ENCODE measurements around the gene DENND4A. TPM values are rescaled to one million over a fixed set of nuclear protein-coding genes. Genes with fewer than 3 reads are reported as not detected.

DENND4A gene
- total RNA-seq, 6 donors from 2014 or later, result 20.9 to 66.4 (median 30.8) TPM

DNA sequence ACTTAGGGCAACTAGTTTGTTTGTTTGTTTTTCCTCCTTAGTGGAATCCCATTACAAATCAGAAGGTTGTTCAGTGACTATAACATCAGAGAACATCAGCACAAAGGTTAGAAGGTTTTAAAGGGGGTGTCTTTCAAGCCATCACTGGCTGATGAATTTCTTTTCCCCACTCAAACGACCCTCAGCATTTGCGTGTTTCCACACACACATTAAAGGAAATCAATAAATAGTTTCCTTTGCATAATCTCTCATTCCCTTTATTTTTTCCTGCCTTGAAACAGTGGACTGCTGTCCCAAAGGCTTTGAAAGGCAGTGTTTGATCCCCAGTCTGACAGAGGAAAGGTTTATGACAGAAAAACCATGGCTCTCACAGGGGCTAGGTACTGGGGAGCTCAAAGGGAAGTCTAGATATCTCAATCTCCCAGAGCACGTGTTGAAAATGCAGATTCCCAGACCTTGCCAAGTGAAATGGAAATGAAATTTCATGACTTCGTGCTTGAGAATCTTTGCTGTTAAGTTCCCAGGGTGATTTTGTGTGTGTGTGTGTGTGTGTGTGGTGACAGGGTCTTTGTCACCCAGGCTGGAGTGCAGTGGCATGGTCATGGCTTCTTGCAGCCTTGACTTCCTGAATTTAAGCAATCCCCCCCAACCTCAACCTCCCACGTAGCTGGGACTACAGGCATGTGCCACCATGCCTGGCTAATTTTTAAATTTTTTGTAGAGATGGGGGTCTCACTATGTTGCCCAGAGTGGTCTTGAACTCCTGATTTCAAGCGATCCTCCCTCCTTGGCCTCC is 178.9 kb downstream of the DENND4A start:
- ATAC-seq (ENCODE audit: low FRiP score in 2 of 2) (no peak), DNase-seq (no peak)
- Histone ChIP-seq H3K27me3 (no peaks in the 10 kb centered on the region), H3K27ac (no peak overlapping the region), H3K4me1 (peaks cover 24 to 38% (median 25%) of the 10 kb centered on the region in 4 donors), H3K4me3 (no peak overlapping the region), H3K36me3 (no peaks in the 10 kb centered on the region), H3K9me3 (no peaks in the 10 kb centered on the region)
- TF ChIP-seq POLR2AphosphoS5 (IDR thresholded peaks at IDR 0.05) (no peak), EP300 (IDR thresholded peaks at IDR 0.05) (no peak), POLR2A (IDR thresholded peaks at IDR 0.05) (no peak)
- TF ChIP-seq, protein P1, sequence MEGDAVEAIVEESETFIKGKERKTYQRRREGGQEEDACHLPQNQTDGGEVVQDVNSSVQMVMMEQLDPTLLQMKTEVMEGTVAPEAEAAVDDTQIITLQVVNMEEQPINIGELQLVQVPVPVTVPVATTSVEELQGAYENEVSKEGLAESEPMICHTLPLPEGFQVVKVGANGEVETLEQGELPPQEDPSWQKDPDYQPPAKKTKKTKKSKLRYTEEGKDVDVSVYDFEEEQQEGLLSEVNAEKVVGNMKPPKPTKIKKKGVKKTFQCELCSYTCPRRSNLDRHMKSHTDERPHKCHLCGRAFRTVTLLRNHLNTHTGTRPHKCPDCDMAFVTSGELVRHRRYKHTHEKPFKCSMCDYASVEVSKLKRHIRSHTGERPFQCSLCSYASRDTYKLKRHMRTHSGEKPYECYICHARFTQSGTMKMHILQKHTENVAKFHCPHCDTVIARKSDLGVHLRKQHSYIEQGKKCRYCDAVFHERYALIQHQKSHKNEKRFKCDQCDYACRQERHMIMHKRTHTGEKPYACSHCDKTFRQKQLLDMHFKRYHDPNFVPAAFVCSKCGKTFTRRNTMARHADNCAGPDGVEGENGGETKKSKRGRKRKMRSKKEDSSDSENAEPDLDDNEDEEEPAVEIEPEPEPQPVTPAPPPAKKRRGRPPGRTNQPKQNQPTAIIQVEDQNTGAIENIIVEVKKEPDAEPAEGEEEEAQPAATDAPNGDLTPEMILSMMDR (IDR thresholded peaks at IDR 0.05), result no peak
- WGBS, 2 donors, result 80 to 83% methylated on average over 6 of the region's 6 CpGs

DNA sequence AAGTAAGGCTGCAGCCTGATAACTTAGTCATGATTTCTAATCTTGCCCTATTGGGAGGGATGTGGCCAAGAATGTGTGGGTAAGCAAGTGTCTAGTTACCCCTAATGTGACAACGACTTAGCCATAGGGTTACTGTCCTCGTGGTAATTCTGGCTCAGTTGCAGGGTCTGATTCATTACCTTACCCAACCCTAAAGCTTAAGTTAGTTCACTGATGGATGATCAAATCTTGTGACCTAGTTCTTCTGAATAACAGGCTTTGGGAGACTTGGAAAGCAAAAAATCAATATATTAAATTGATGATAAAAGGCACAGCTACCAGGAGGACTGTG is 179.5 kb downstream of the DENND4A start:
- no peak overlapping the region for H3K4me3 ChIP-seq
- no peaks in the 10 kb centered on the region for H3K36me3 ChIP-seq
- DNase-seq (no peak), ATAC-seq (ENCODE audit: low FRiP score in 2 of 2) (no peak)
- 50 to 79% methylated on average over 2 of the region's 2 CpGs for WGBS, 2 donors
- peak overlapping the region in 3 of 4 donors; percentile 92 to 96 (median 94) for H3K27ac ChIP-seq
- TF ChIP-seq, protein P1 (IDR thresholded peaks at IDR 0.05), result no peak
- TF ChIP-seq POLR2A (IDR thresholded peaks at IDR 0.05) (no peak), POLR2AphosphoS5 (IDR thresholded peaks at IDR 0.05) (no peak), EP300 (IDR thresholded peaks at IDR 0.05) (no peak)
- H3K9me3 ChIP-seq, result no peaks in the 10 kb centered on the region
- H3K4me1 ChIP-seq, result peaks cover 24 to 38% (median 25%) of the 10 kb centered on the region in 4 donors
- no peaks in the 10 kb centered on the region for H3K27me3 ChIP-seq

DNA sequence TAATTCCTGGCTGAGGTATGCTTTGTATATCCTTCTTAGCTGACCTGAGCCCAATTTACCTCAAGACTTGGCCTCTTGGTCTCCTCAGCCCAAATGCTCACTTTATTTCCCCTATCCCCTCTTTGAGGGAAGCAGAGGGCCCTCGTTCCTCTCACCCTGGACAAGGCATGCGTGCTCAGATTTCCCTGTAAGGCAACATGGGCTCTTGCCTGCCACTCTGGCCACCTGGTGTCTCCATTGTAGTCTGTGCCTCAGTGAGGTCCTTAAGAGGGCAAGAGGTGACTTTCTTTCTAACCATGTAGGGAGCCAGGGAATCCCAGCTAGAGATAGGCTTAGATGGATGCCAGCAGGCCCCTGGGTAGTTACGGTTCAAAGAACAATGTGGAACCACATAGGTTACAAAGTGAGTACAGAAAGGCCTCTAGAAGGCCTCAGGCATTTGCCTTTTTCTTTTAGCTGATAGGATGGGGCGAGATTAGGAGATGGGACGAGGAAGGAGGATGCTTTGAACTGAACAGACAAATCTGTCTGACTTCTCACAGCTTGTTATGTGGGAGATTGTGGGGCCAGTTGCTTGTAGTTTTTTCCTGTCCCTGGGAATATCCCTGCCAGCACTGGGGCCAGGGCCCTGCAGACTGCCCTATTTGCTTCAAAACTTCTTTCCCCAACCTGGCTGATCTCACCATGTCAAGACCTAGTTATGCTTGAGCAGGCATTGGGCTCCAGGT is 180.0 kb downstream of the DENND4A start:
- Histone ChIP-seq H3K9me3 (no peaks in the 10 kb centered on the region), H3K4me1 (peaks cover 24 to 38% (median 25%) of the 10 kb centered on the region in 4 donors), H3K4me3 (peak overlapping the region; percentile 40 to 90 (median 78)), H3K36me3 (no peaks in the 10 kb centered on the region), H3K27me3 (no peaks in the 10 kb centered on the region), H3K27ac (peak overlapping the region; percentile 91 to 96 (median 93))
- WGBS, 2 donors, result 75 to 83% methylated on average over 5 of the region's 5 CpGs
- no peak for TF ChIP-seq EP300 (IDR thresholded peaks at IDR 0.05)
- TF ChIP-seq POLR2AphosphoS5 (IDR thresholded peaks at IDR 0.05), result no peak
- no peak for TF ChIP-seq POLR2A (IDR thresholded peaks at IDR 0.05)
- TF ChIP-seq, protein P1 (IDR thresholded peaks at IDR 0.05), result no peak
- DNase-seq (no peak), ATAC-seq (ENCODE audit: low FRiP score in 2 of 2) (no peak)

DNA sequence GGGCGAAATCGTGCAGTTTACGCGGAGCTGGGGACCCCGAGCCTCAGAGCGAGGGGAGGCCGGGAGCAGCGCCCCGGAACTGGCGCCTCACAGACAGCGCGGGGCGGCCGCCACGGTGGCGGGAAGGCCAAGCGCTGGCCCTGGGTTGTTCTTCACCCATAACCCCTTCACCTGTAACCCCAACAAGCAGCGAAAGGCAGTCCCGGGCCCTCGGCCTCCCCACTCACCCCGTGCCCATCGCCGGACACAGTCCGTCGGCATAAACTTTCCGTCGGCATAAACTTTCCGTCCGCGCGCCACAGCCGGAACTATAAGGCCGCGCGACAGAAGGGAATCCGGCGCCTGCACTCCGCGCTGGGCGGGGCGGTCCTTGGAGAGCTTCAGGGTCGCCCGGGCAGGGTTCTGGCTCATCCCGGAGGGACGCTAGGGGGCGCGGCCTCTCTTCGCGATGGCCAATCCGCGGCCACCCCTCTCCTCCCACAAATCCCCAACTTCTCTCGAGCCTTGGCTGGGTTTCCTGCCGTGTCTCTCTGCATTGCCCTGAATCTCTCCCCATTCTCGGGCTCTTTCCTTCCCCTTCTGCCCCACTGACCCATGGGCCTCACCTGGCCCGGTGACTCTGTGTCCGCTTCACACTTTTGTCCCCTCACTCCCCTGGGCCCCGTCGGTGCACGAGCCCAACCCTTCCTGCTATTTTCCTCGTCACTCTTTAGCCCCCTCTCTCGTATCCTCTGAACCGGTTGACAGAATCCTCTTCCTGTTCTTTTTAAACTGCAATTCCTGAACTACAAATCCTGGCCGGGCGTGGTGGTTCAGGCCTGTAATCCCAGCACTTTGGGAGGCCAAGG is 181.0 kb downstream of the DENND4A start, which contains the start of gene INTS14:
TSS of gene INTS14 (minus strand) at position 261 of the 848 bp plus-strand sequence. CDS start 3,751 bp downstream, outside the sequence.
- peak; percentile 98 for DNase-seq
- Histone ChIP-seq H3K27me3 (no peaks in the 10 kb centered on the region), H3K9me3 (no peaks in the 10 kb centered on the region), H3K4me1 (peaks cover 24 to 38% (median 25%) of the 10 kb centered on the region in 4 donors), H3K4me3 (peak within 1 kb of the TSS; percentile 56 to 90 (median 78)), H3K27ac (peak within 1 kb of the TSS; percentile 91 to 96 (median 93)), H3K36me3 (peaks cover 0 to 4% (median 0%) of the 10 kb centered on the region in 4 donors)
- ATAC-seq (ENCODE audit: low FRiP score in 2 of 2), result peak; percentile 99 to 100
- 1% methylated on average over 46 to 60 of the region's 64 CpGs for WGBS, 2 donors
- TF ChIP-seq EP300 (IDR thresholded peaks at IDR 0.05) (peak in 1 of 4 donors; percentile 81), POLR2AphosphoS5 (IDR thresholded peaks at IDR 0.05) (peak; percentile 91), POLR2A (IDR thresholded peaks at IDR 0.05) (peak; percentile 61 to 80 (median 66))
- TF ChIP-seq, protein P1 (IDR thresholded peaks at IDR 0.05), result peak; percentile 44 to 88 (median 71)

Small RNA genes within 50 kb of the gene (small RNA-seq; reads per million reads assigned to genes)
- gene MIR4511 (0 to 0.11 (median 0.03) reads per million in 4 donors), gene SNORD13E (0 reads per million in 4 donors)

Other genes with a start within 250 kb of the DENND4A start
- 10 to 100 TPM; 25.1 to 44.4 (median 30.0) TPM for gene INTS14, start 181.2 kb downstream of the DENND4A start, total RNA-seq
- 10 to 100 TPM in 4 of 6 donors, 1 to 10 TPM in 2; 7.1 to 17.8 (median 10.9) TPM for gene SLC24A1, start 170.4 kb downstream of the DENND4A start, total RNA-seq
- gene RAB11A, start 77.2 kb upstream of the DENND4A start, total RNA-seq, result 100 to 1,000 TPM in 5 of 6 donors, 10 to 100 TPM in 1; 15.7 to 205 (median 144) TPM